HUES6 (cell line): ENCODE data around the gene SLC43A2.
"Not testable (repeated sequence)": the region's sequence is repeated elsewhere in the genome, so short reads cannot be mapped to it uniquely, and the experiment has no call there.

Experiments used
- H3K27ac ChIP-seq: 2 replicates; pipeline ENCODE4 v1.7.0; 2013; ENCODE audit warnings: low read depth, mild to moderate bottlenecking, low read length, inconsistent platforms
- H3K27me3 ChIP-seq: 2 replicates; pipeline ENCODE4 v1.6.1; 2013; ENCODE audit warnings: low read length; ENCODE audit not compliant: control insufficient read depth, insufficient read depth
- H3K36me3 ChIP-seq: 2 replicates; pipeline ENCODE4 v1.6.1; 2013; ENCODE audit warnings: low read length; ENCODE audit not compliant: control insufficient read depth, insufficient read depth
- H3K4me1 ChIP-seq: 2 replicates; pipeline ENCODE4 v1.6.1; 2013; ENCODE audit warnings: low read length; ENCODE audit not compliant: control insufficient read depth, insufficient read depth
- H3K4me3 ChIP-seq: 2 replicates; pipeline ENCODE4 v1.5.1; 2013; ENCODE audit warnings: low read depth, low read length
- H3K9ac ChIP-seq: one replicate; pipeline ENCODE4 v1.6.1; 2013; ENCODE audit warnings: mild to moderate bottlenecking, low read length
- H3K9me3 ChIP-seq: 2 replicates; pipeline ENCODE4 v1.6.1; 2013; ENCODE audit warnings: low read depth, low read length; ENCODE audit not compliant: control insufficient read depth, insufficient read depth

The SLC43A2 gene

GRCh38 chr17:1546292-1546922 lies 82.2 kb downstream of the SLC43A2 start:
- peaks cover 15% of the 10 kb centered on the region; the same call in 1 of the 2 replicates for H3K4me1 ChIP-seq
- no peaks in the 10 kb centered on the region for H3K27me3 ChIP-seq
- no peak overlapping the region for H3K9ac ChIP-seq
- peaks cover 60% of the 10 kb centered on the region for H3K36me3 ChIP-seq
- H3K9me3 ChIP-seq = no peaks in the 10 kb centered on the region
- H3K27ac ChIP-seq = no peak overlapping the region
- H3K4me3 ChIP-seq = no peak overlapping the region

DNA sequence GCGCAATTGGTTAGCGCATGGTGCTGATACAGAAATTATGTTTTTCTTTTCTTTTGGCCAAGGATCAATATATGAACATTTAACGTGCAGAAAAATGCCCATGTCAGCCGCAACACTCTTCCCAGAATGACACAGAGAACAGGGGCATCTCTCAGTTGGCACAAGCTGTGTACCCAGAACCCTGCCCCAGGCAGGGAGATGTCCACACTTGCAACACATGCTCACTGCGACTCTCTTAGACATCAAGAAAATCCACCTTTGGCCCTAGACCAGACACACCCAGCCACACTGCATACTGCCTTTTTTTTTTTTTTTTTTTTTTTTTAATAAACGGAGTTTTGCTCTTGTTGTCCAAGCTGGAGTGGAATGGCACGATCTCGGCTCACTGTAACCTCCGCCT lies 83.0 kb downstream of the SLC43A2 start:
- peaks cover 15% of the 10 kb centered on the region; the same call in 1 of the 2 replicates for H3K4me1 ChIP-seq
- H3K27ac ChIP-seq = no peak overlapping the region
- no peaks in the 10 kb centered on the region for H3K27me3 ChIP-seq
- H3K9ac ChIP-seq = no peak overlapping the region
- H3K36me3 ChIP-seq = peaks cover 62% of the 10 kb centered on the region
- no peak overlapping the region for H3K4me3 ChIP-seq
- no peaks in the 10 kb centered on the region for H3K9me3 ChIP-seq

DNA sequence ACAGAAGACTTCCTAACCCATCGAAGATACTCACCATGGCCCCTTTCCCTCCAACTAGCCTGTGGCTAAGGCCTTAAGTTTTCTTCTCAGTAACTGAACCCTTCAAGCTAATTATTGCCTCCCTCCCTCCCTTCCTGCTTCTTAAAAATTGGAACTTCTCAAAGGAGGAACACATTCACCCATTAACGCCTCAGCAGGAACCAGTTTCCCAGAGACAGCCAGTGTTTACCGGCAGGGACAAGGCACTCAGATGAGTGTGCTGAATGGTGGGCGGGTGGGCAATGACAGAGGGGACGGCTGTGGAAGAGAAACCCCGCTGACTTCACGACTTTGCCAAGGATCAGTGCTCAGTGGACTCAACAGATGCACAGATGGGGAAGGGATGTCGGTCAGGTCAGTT lies 86.3 kb downstream of the SLC43A2 start:
- no peak overlapping the region for H3K9ac ChIP-seq
- no peak overlapping the region for H3K27ac ChIP-seq
- peaks cover 76% of the 10 kb centered on the region for H3K36me3 ChIP-seq
- H3K4me3 ChIP-seq = no peak overlapping the region
- H3K9me3 ChIP-seq = no peaks in the 10 kb centered on the region
- peaks cover 15% of the 10 kb centered on the region; the same call in 1 of the 2 replicates for H3K4me1 ChIP-seq
- no peaks in the 10 kb centered on the region for H3K27me3 ChIP-seq

DNA sequence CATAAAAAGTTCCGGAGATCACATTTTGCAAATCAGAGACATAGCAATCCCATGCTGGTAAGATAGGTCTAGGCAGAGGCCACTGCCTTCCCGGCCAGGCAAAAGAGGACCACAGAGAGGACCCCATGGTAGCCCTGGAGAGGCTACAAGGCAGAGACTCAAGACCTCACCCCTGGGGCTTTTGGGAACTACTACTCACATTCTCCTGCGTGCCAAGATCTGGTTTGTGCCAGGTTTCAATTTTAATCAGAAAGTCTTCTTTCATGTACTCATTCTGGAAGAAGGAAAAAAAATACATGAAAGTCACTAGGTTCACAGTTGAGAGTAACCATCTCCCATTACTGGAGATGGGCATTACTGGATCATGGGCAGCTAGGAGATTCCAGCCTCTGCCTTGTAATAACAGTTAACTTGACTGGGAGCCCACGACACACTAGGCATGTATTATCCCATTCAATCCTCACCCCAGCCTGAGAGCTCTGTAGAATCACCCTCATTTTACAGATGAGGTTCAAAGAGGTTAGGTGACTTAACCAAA lies 87.2 kb downstream of the SLC43A2 start:
- Histone ChIP-seq H3K27ac (no peak overlapping the region), H3K36me3 (peaks cover 69% of the 10 kb centered on the region), H3K9me3 (no peaks in the 10 kb centered on the region), H3K4me1 (peaks cover 15% of the 10 kb centered on the region; the same call in 1 of the 2 replicates), H3K4me3 (no peak overlapping the region), H3K27me3 (no peaks in the 10 kb centered on the region), H3K9ac (no peak overlapping the region)

- Histone ChIP-seq H3K9me3 (no peaks in the 10 kb centered on the region), H3K4me3 (no peak overlapping the region), H3K27me3 (no peaks in the 10 kb centered on the region), H3K4me1 (peaks cover 15% of the 10 kb centered on the region; the same call in 1 of the 2 replicates), H3K36me3 (peaks cover 74% of the 10 kb centered on the region), H3K27ac (no peak overlapping the region), H3K9ac (no peak overlapping the region)
Observed at GRCh38 chr17:1539811-1540210, 88.8 kb downstream of the SLC43A2 start.

DNA sequence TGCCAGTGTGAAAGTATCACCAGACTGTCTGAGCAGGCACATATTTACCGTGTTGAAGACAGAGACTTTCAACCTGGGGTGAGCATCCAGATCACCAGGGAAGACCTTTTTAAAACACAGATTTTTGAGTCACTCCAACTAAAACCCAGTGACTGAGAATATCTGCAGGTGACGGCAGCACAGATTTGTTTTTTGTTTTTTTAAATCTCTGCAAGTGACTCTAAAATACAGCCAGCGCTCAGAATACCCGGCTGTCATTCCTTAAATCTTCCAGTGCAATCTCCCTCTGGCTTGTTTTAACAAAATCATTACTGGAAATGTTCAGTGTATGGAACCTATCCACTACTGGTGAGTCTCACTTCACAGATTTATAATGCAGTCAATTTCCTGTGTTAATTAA lies 92.9 kb downstream of the SLC43A2 start:
- Histone ChIP-seq H3K9ac (no peak overlapping the region), H3K4me1 (no peaks in the 10 kb centered on the region), H3K27me3 (no peaks in the 10 kb centered on the region), H3K36me3 (peaks cover 80% of the 10 kb centered on the region), H3K9me3 (no peaks in the 10 kb centered on the region), H3K4me3 (no peak overlapping the region), H3K27ac (no peak overlapping the region)

DNA sequence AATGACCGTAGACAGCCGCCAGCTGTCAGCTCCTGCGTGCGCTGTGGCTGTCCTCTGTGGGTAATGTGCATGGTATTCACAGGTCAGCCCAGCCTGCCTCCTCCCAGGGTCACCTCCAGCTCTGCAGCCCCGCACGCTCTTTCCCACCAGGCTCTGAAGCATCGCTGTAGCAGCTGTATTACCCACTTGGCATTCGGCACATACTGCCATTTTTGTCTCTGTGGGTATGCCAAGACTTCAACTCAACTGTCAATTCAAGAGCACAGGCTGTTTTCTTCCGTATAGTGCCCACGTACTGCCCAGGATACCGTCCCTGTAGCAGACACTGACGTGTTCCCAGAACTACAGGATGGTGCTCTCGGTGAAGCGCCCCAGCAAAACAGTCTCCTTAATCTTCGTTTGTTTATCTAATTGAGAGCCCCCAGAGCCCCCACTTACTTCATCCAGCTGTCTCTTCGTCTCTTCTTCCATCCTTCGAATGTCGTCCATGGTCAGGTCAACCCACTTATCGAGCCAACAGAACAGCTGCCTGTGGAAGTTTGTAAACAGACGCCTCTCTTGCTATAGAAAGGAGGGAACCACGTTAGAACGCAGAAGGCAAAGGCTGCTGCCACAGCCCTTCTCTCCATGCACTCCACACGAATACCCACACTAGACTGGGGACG lies 94.8 kb downstream of the SLC43A2 start:
- Histone ChIP-seq H3K36me3 (peaks cover 77% of the 10 kb centered on the region), H3K27ac (no peak overlapping the region), H3K4me1 (no peaks in the 10 kb centered on the region), H3K4me3 (no peak overlapping the region), H3K9ac (no peak overlapping the region), H3K27me3 (no peaks in the 10 kb centered on the region), H3K9me3 (no peaks in the 10 kb centered on the region)

DNA sequence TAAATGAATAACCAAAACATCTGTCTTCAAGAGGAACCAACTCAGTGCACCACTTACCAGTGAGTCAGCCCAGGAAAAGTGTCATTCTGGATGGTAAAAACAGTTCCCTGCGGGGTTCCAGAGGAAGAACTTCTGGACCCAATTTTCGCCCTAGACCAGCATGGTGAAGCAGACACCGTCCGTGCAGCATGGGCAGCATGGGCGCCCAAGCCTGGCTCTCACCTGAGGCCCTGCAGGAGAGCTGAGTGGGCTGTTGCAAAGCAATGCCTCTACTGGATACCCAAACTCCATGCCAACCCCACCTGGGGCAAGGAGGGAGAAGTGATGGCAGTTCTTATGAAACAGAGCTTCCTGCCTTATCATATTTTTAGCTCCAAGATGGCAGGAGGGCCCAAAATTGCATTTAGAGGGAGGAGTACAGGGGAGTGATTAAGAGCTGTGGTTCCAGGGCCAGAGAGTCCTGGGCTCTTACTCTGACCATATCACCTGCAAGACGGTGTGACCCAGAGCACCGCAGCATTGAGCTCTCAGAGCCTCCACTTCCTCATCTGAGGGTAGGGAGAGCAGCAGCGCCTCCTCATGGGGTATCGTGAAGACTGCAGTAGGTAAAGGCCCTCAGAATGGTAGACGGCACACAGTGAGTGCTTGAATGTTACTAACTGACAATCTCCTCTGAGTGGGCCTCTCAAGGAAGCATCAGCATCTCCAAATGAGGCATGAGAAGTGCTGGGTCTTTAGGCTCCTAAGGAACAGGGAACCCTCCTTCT lies 95.6 kb downstream of the SLC43A2 start:
- Histone ChIP-seq H3K27me3 (no peaks in the 10 kb centered on the region), H3K4me3 (no peak overlapping the region), H3K9ac (no peak overlapping the region), H3K9me3 (no peaks in the 10 kb centered on the region), H3K4me1 (no peaks in the 10 kb centered on the region), H3K36me3 (peaks cover 73% of the 10 kb centered on the region), H3K27ac (no peak overlapping the region)

DNA sequence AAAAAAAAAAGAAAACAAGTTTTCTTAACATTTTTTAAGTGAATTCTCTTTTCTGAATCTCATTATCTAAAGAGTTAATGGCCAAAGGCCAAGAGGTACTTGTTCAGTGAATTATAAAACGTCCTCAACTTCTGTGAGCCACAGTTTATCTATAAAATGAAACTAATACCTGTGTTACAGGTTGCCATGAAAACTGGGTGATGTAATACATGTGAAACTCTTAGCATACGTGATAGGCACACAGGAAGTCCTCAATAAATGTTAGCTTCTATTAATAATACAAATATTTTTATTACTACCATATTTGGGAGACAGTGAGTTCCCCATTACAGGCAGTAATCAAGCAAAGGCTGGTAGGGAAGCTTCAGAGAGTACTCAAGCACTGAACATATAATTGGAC lies 98.8 kb downstream of the SLC43A2 start:
- Histone ChIP-seq H3K4me1 (no peaks in the 10 kb centered on the region), H3K4me3 (no peak overlapping the region), H3K27ac (no peak overlapping the region), H3K9me3 (no peaks in the 10 kb centered on the region), H3K27me3 (no peaks in the 10 kb centered on the region), H3K36me3 (peaks cover 66% of the 10 kb centered on the region), H3K9ac (no peak overlapping the region)

GRCh38 chr17:1526876-1527275 lies 101.8 kb downstream of the SLC43A2 start:
- H3K36me3 ChIP-seq = peaks cover 47% of the 10 kb centered on the region
- not testable (repeated sequence) for H3K9ac ChIP-seq, H3K27me3 ChIP-seq, H3K27ac ChIP-seq, H3K9me3 ChIP-seq, H3K4me1 ChIP-seq, H3K4me3 ChIP-seq

- Histone ChIP-seq H3K27me3 (no peaks in the 10 kb centered on the region), H3K4me3 (no peak overlapping the region), H3K4me1 (no peaks in the 10 kb centered on the region), H3K27ac (no peak overlapping the region), H3K36me3 (peaks cover 39% of the 10 kb centered on the region), H3K9ac (no peak overlapping the region), H3K9me3 (no peaks in the 10 kb centered on the region)
Observed at GRCh38 chr17:1522626-1523025, 106.0 kb downstream of the SLC43A2 start.
